ENCODE measurements around the gene CAMKV. TPM values are rescaled to one million over a fixed set of nuclear protein-coding genes. Genes with fewer than 3 reads are reported as not detected.

Gene CAMKV
- total and polyA plus RNA-seq, 8 donors: 0.03 to 1.5 TPM; not detected in 6

DNA sequence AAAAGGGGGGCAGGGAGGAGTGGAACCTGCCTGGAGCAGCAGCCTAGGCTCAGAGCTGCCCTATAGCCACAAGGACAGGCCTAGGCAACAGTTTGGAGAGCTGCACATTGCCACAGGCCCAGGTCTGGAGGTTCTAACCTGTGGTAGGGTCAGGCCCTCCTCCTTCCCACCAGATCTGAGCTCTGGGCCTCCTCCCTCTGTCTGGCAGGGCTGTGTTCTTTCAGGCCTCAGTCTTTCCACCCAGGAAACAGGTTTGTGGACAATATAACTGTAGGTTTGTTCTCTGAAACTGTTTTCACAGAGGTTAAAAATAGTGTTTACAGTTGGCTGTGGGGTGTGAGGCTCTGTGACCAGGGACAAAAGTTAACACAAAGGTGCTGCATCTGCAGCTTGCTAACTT lies 9.0 kb upstream of the CAMKV start:
- H3K36me3 ChIP-seq: no peaks in the 10 kb centered on the region
- TF ChIP-seq EP300 (IDR thresholded peaks at IDR 0.05): no peak
- TF ChIP-seq POLR2A (IDR thresholded peaks at IDR 0.05): no peak
- TF ChIP-seq, protein P1, sequence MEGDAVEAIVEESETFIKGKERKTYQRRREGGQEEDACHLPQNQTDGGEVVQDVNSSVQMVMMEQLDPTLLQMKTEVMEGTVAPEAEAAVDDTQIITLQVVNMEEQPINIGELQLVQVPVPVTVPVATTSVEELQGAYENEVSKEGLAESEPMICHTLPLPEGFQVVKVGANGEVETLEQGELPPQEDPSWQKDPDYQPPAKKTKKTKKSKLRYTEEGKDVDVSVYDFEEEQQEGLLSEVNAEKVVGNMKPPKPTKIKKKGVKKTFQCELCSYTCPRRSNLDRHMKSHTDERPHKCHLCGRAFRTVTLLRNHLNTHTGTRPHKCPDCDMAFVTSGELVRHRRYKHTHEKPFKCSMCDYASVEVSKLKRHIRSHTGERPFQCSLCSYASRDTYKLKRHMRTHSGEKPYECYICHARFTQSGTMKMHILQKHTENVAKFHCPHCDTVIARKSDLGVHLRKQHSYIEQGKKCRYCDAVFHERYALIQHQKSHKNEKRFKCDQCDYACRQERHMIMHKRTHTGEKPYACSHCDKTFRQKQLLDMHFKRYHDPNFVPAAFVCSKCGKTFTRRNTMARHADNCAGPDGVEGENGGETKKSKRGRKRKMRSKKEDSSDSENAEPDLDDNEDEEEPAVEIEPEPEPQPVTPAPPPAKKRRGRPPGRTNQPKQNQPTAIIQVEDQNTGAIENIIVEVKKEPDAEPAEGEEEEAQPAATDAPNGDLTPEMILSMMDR (IDR thresholded peaks at IDR 0.05): no peak
- TF ChIP-seq POLR2AphosphoS5 (IDR thresholded peaks at IDR 0.05): no peak
- H3K27ac ChIP-seq: no peak overlapping the region
- intact Hi-C loops (cut with DNase I; ENCODE audit: low total_unique reads): no loop called here
- DNase-seq: no peak
- H3K27me3 ChIP-seq: no peaks in the 10 kb centered on the region
- peaks cover 10 to 24% (median 20%) of the 10 kb centered on the region in 4 donors for H3K4me1 ChIP-seq
- H3K4me3 ChIP-seq: no peak overlapping the region
- no peaks in the 10 kb centered on the region for H3K9me3 ChIP-seq

DNA sequence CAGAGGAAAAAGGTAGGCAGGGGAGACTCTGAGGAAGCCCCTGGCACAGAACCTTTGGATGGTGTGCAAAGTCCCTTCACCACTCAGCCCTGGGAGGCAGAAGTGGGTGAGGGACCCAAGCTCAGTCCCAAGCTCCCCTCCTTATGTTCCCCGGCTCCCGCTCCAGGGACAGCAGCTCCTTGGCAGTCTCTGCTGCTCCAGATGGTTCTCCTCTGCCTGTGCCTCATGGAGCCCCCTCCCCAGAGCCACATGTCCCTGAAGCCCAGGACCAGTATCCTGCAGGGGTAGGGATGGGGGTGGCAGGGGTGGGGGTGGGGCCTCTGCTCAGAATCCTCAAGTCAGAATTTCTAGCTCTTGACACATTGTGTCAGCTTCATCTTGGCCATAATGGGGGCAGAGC lies 8.0 kb upstream of the CAMKV start:
- TF ChIP-seq, protein P1 (IDR thresholded peaks at IDR 0.05): no peak
- TF ChIP-seq POLR2A (IDR thresholded peaks at IDR 0.05) (no peak), EP300 (IDR thresholded peaks at IDR 0.05) (no peak), POLR2AphosphoS5 (IDR thresholded peaks at IDR 0.05) (no peak)
- no peak for DNase-seq
- no peaks in the 10 kb centered on the region for H3K36me3 ChIP-seq
- H3K27me3 ChIP-seq: no peaks in the 10 kb centered on the region
- H3K27ac ChIP-seq: no peak overlapping the region
- intact Hi-C loops (cut with DNase I; ENCODE audit: low total_unique reads): no loop called here
- 78 to 89% (median 80%) methylated on average over 1 to 2 of the region's 2 CpGs for WGBS, 5 donors
- no peaks in the 10 kb centered on the region for H3K9me3 ChIP-seq
- peaks cover 10 to 23% (median 20%) of the 10 kb centered on the region in 4 donors for H3K4me1 ChIP-seq
- H3K4me3 ChIP-seq: no peak overlapping the region

DNA sequence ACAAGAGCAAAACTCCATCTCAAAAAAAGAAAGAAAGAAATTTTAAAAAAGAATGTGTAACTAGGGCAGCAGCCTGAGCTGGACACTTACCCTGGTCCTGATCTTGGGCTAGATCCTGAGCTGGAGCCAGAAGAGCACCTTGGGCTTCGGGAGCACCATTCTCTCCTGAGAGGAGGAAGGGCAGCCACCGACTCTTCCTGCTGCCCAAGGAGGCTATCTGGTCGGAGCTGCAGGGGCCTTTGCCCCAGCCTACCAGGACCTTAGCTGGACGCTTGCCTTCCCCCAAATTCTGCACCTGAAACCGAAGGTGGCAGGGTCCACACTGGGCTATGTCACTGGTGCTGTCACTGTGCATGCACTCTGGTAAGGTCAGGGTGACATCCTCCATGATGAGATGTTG lies 6.9 kb upstream of the CAMKV start:
- Histone ChIP-seq H3K36me3 (no peaks in the 10 kb centered on the region), H3K27me3 (peaks cover 0 to 2% (median 0%) of the 10 kb centered on the region in 3 donors), H3K4me1 (peaks cover under 1 to 13% (median 10%) of the 10 kb centered on the region in 4 donors), H3K4me3 (no peak overlapping the region), H3K9me3 (no peaks in the 10 kb centered on the region), H3K27ac (no peak overlapping the region)
- intact Hi-C loops (cut with DNase I; ENCODE audit: low total_unique reads): no loop called here
- no peak for DNase-seq
- WGBS, 5 donors: 76 to 81% (median 78%) methylated on average over 5 of the region's 5 CpGs
- TF ChIP-seq POLR2A (IDR thresholded peaks at IDR 0.05): no peak
- TF ChIP-seq POLR2AphosphoS5 (IDR thresholded peaks at IDR 0.05): no peak
- TF ChIP-seq EP300 (IDR thresholded peaks at IDR 0.05): no peak
- TF ChIP-seq, protein P1 (IDR thresholded peaks at IDR 0.05): no peak

DNA sequence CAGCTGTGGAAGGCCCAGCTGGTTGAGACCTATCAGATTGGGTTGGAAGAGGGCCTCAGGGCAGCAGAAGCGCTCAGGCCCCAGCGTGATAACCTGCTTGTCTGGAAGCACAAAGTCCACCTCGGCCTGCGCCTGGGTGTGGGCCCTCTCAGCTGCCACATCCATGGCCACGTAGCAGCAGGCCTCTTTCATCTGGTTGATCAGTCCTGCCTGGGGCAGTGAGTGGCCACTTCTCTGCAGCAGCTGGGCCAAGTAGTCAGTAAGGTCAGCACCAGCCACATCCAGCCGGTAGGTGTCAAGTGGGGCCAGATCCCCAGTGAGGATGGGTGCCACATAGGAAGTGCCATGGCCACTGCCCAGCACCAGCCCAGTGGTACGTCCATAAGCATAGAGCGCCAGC lies 3.9 kb upstream of the CAMKV start:
- peak; percentile 61 to 73 for DNase-seq
- Histone ChIP-seq H3K4me3 (no peak overlapping the region), H3K27me3 (peaks cover 11 to 32% (median 25%) of the 10 kb centered on the region in 3 donors), H3K4me1 (peaks cover 11 to 15% (median 14%) of the 10 kb centered on the region in 4 donors), H3K9me3 (no peaks in the 10 kb centered on the region), H3K27ac (no peak overlapping the region), H3K36me3 (no peaks in the 10 kb centered on the region)
- intact Hi-C loops (cut with DNase I; ENCODE audit: low total_unique reads): no loop called here
- TF ChIP-seq, protein P1 (IDR thresholded peaks at IDR 0.05): no peak
- peak in 1 of 3 donors; percentile 30 for TF ChIP-seq POLR2AphosphoS5 (IDR thresholded peaks at IDR 0.05)
- WGBS, 5 donors: 56 to 88% (median 62%) methylated on average over 3 to 8 of the region's 8 CpGs
